GM19463 (cell line): ENCODE results near the gene MIER2.

Experiments used
- ATAC-seq: cut with Tn5 transposase; IDR thresholded peaks from one replicate; pipeline ENCODE4 v1.9.1; 2021; ENCODE audit warnings: mild to moderate bottlenecking, moderate library complexity; ENCODE audit not compliant: unreplicated experiment

The MIER2 gene

DNA sequence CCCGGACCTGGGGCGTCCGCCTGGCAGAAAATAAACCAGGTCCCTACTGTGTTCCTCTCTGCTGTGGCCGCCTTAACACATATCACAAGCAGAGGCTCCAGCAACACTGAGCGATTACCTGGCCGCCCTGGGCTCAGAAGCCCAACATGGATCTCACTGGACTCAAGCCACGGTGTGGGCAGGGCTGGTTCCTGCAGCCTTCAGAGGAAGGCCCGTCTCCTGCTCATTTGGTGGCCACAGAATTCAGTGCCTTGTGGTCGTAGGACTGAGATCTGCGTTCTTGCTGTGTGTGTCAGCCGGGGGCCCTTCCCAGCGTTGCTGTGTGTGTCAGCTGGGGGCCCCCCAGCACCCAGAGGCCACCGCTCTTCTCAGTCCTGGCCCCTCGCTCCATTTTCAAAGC lies 34.1 kb upstream of the MIER2 start:
- ATAC-seq: no peak

DNA sequence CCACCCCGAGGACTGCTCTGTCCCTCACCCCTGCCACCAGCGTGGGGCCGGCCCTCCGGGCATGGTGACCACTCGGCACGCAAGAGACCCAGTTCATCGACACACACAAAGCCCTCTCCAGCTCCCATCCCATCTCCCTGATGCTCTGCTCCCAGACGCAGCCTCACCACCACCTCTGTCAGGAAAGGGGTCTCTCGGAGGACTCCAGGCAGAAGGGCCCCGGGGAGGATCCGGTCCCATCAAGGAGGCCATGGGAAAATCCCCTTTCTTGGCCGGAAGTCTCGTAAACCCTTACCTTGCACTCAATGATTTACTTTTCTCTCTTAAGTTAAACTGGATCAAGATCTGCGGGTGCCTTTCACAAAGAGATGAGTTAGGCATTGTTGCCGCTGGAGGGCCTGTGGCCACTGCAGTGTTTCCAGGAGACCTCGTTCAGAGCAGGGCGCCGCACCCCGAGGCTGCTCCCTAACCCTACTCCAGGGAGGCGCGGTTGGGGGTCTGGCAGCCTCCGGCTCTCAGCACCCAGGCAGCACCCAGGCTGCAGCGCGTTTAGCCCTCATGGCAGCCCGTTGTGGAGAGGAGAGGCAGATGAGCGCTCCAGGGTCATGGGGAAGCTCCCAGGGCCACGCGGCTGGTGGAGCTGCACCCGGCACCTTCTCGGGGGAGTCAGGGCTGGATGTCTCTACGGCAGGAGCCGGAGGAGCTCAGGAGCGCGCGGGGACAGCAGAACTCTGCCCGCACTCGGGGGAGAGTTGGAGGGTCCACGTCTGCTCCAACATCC lies 33.4 kb upstream of the MIER2 start:
- no peak for ATAC-seq

DNA sequence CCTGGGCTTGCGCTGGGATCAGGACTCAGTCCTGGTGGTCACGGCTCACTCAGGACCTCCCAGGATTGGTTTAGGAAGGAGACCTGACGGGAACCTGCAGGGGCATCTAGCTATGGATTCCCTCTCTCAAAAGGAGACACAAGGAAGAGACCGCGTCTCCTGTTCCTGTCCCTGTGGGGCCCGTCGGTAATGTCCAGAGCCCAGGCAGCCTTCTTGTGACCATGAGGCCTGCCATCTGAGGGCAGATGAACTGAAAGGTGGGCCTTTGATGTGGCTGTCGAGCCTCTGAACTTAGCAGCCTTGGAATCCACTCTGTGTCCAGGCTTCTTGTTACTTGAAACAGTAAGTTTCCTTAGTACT lies 31.5 kb upstream of the MIER2 start:
- no peak for ATAC-seq

DNA sequence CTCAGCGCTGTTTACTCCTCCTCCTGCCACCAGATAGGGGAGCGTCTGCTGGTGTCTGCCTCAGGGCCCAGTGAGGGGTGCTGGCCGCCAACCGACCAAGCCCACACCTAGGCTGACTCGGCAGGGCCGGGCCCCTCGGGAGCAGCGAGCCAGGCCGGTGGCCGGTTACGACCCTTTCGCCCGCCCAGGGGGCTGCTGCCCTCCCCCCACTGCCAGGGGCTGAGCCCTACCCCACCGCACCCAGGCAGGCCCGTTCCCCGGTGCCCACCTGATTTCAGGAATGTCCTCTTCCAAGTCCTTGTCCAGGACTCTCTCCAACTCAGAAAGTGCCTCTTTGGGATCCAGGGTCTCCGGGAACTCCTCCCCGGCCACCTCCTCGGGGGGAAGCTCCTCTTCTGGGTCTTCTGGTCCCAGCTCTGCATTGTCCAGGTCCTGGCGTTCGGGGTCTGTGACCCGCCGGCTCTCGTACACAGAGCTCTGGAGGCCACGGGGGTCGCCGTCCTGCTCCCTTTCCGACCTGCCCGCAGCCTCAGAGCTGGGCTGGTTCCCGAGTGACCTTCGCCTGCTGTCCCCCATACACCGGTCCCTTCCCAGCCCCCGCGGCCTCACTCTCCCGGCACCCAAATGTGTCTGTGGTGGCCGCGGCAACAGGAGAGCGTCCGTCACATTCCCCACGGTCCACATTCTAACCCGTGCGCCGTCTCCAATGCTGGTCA lies 31.0 kb upstream of the MIER2 start:
- ATAC-seq: no peak

DNA sequence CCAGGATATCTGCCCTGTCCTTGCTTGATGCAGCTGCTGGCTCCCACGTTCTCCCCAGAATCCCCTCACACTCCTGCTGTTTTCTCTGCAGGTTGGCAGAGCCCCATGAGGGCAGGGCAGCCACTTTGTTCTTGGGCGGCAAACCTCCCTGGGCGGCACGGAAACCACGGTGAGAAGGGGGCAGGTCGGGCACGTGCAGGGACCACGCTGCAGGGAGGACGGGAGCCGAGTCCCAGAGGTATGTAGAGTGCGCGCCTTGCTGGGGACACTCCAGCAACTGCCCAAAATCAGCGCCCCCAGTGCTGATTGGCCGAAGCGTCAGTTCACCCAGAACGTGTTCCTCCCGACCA lies 30.3 kb upstream of the MIER2 start:
- no peak for ATAC-seq

DNA sequence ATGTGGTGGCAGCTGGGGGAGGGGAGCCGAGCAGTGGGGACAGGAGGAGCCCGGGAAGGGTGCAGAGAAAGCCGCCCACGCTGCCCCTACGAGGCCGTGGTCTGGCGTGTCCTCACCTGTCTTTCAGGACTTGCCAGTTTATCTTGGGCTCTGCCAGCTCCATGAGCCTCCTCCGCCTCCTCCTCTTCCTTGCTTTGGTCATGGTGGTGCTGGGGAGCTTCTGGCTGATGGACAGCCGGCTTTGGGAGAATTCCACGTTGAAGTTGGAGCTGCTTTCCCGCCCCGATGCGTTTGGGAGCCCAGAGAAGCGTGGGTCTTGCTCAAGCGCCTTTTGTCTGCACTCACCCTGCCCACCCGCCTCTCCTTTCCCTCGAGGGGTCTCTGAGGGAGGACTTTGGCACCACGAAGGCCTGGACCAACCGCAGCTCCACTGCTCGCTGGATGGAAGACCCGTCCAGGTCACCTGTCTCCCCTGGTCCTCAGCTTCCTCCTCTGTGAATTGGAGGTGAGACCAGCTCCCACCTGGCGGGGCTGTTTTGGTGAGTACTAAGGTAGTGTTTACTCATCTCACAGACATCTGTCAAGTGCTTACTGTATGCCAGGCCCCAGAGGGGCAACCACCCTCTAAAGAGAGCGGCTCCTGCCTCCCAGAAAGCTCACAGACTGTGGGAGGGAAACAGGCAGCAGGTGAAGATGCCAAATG lies 29.7 kb upstream of the MIER2 start:
- no peak for ATAC-seq

DNA sequence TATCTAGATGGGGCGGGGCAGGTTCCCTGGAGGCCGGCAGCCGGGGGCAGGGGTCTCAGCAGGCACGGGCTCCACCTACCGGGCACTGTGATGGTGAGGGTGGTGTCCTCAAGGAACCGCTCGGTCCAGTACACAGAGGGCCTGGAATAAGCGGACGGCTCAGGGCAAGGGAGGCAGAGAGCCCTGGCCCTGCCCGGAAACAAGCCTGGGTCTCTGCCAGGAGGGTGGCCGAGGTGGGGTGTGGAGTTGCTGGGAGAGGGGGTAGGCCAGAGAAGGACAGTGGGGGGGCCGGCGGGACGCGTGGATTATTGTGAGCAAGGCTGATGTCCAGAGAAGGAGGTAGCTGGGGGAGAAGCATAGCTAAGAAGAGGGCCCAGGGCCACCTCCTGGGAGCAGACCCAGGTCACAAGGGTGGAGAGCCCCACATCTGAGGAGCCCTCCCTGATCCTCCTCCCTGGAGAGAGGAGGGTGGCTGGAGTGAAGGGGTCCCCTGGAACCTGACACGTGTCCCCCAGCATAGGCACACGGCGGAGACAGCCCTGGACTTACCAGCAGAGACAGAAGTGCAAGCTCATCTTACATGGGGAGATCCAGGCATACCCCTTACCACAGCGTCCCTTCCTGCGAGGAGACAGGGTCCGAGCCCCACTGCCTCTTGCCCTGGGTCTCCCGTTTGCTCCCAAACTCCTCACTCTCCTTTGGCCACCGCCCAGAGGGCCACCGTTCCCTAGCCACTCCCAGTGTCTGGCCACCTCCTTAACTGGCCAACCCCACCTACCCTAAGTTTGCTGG lies 29.0 kb upstream of the MIER2 start:
- ATAC-seq: no peak

DNA sequence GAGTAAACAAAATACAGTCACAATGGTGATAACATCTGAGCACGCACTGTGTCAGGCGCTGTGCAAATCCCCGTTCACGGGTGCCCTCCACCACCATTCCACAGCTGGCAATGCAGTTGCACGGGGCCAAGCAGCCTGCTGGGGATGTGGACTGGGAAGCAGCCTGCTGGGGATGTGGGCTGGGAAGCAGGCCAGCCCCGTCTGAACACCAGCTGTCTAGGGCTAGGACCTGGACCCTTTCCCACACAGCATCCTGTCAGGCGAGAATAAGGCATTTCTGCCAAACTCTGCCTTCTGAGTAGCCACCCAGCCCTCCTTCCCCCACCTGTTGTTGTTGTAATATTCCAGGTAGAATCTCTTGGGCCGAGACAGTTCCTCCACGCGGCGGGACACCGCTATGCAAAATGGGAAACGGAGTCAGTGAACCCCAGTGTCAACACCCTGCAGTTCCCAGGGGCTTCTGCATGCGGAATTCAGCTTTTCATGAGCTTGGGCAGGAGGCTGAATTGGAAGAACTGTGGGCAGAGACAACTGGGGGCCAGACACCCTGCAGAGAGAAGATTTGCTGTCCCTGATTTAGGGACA lies 27.8 kb upstream of the MIER2 start:
- ATAC-seq: no peak

DNA sequence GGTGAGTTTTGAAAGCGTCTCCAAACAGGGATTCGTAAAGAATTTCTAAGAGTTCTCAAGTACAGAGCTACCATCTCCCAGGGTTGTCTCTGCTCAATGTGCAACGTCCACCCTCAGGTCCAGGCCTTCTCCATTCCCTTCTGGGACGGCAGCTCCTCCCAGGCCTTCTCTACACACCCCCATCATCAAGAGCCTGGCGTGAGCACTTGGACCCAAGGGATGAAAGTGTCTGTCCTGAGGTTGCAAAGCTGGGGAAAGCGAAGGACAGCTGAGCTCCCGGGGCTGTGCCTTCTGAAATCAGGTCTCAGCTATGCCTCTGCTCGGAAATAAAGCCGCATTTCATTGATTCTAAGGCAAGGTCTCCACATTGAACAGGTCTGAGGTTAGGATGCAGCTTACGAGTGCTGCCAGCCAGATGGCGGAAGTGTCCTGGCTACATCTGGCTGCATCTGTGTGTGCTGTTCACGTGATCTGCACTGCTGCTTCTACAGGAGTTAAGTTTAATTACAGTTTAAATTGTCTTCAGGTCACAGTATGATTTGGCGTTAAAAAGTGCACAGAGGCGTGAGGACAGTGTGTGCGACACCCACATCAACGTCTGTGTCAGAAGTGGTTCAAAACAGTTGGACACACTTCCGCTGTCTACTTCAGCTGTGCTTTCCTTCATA lies 27.0 kb upstream of the MIER2 start:
- no peak for ATAC-seq

DNA sequence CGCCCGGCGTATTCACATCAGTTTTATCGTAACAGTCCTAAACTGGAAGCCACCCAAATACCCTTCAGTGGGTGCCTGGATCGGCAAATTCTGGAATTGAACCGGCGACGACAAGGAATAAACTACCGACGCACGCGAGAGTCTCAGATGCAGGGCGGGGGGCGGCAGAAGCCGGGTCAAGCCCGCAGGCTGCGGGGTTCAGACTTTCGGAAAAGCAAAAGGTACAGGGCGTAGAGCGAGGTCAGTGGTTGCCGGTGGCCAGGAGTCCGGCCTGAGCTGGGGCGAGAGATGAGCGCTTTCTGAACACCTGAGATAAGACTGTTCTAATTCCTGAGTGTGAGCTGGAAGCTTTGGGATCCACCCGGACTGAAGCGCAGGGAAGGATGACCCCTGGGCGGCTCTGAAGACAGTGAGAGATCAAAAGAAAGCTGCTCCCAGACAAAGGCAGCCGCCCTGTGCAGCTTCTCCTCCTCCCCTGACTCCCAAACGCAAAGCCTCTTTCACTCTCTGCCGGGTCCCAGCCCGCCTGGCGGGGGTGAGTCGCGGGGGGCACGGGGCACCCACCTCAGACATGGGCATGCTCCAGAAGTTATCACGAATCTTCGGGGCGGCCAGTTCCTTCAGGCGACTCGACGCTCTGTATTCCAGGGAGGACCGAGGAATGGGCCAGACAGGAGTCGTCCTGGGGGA lies 26.2 kb upstream of the MIER2 start:
- ATAC-seq: no peak

DNA sequence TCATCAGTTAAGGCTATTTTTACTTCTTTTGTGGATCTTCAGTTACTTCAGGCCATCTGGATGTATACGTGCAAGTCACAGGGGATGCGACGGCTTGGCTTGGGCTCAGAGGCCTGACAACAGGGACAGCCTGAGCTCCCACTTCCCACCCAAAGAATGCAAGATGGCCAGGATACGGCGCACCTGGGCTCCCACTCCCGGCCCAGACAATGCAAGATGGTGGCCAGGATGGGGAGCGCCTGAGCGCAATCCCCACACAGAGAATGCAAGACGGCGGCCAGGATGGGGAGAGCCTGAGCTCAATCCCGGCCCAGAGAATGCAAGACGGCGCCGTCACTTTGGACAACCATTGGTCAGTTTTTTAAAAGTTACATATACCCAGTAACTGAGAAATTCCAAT lies 25.3 kb upstream of the MIER2 start:
- no peak for ATAC-seq

DNA sequence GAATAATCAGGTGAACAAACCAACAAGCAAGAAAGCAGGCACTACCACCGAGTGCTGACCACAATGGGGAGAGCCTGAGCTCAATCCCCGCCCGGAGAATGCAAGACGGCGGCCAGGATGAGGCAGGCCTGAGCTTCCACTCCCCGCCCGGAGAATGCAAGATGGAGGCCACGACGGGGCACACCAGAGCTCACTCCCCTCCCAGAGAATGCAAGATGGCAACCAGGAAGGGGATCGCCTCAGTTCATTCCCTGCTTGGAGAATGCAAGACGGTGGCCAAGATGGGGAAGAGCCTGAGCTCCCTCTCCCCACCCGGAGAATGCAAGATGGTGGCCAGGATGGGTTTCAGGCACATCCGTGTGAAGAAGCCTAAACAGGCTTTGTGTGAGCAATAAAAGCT lies 24.7 kb upstream of the MIER2 start:
- no peak for ATAC-seq

DNA sequence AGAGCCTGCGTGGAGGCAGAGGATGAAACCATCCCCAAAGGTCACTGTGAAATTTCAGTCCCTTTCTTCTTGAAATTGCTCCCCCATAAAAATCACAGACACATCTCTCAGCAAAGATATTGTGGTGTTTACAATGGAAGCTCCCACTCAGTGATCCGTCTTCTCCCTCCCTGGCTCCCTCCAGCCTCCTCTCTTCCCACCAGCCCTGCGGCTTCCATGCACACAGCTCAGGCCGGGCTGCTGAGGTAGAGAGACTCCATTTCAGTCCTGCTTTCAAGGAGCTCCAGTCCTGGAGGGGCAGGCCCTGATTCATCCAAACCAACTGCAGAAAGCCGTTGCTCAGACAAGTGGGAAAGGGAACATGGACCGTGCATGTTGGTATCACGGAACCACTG lies 24.0 kb upstream of the MIER2 start:
- ATAC-seq: no peak

DNA sequence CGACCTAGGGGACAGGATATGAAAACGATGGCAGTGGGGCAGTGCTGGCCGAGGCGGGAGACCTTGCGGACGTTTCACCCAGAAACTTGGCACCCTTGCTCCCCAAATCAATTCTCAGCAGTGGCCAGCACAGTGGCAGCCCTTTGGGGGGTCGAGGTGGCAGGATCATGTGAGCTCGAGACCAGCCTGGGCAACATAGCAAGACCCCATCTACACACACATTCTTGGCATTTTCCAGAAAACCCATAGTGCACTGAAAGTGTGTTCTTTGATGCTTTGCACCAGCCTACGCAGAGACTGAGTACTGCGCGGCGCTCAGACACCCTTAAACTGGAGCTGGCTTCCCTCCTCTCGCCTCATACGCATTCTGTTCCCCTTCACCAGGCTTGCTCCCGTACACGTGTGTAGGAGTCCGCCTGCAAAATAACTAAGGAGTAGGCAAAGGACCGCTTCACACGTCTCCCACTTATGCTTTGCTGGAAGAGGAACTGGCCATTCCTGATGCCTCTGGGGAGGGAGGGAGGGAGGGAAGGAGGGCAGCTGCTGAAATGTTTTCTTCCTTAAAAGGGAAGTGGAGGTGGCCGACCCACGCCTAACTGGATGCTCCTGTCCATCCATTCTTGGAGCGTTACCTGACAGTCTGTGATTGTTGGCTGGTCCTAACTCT lies 23.5 kb upstream of the MIER2 start:
- no peak for ATAC-seq

DNA sequence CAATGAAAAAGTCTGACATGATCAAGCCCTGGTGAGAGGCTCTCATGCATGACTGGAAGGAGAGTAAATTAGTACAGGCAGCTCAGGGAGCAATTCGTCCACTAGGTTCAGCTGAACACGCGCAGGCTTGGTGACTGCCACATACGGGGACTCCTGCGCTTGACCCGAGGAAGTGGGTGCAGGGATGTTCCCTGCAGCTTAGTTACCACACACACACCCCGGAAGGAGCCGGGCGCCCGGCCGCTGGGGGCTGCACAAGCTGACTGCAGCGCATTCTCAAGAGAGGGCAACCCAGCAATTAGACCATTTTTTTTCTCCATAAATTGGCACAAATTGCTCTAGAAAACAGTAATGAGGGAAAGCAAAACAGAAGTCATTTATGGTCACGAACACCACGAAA lies 23.0 kb upstream of the MIER2 start:
- ATAC-seq: no peak

DNA sequence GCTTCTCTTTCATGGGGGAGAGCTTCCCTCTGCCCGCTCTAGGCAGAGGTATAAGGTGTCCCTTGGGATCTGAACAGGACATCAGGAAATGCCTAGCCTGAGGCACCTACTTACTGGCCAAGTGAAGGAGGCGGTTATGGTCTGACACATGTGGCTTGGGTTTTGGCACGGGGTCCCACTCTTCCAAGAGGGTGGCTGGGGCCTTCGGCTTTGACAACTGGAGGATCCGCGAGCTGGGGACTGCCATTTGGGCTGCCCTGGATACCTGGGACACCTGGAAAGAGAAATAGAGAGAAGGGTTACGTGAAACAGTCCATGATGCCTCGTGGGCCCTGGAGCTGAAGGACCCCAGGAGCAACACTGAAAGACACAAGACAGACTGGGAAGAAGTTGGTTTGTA lies 22.4 kb upstream of the MIER2 start:
- no peak for ATAC-seq

DNA sequence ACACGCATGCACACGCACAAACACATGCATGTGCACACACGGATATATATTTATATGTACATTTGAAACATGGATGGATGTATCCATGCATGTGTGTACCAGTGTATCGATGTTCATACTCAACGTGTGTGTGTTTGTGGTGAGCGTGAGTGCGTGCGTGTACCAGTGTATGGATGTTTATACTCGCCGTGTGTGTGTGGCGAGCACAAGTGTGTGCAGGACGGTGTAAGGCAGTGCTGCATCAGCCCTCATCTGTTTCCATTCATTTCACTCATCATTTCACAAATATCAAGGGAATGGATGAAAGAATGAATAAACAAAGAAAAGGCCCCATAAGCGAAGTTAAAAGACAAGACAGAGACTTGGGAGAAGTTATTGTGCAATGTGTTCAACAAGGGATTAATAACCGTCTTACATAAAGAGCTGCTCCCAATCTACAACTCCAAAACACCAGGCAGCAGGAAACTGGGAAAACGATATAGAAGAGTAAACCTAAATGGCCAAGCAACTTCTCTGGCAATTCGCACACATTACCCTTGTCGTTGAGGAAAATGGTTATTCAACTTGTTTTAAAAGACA lies 21.7 kb upstream of the MIER2 start:
- ATAC-seq: no peak

DNA sequence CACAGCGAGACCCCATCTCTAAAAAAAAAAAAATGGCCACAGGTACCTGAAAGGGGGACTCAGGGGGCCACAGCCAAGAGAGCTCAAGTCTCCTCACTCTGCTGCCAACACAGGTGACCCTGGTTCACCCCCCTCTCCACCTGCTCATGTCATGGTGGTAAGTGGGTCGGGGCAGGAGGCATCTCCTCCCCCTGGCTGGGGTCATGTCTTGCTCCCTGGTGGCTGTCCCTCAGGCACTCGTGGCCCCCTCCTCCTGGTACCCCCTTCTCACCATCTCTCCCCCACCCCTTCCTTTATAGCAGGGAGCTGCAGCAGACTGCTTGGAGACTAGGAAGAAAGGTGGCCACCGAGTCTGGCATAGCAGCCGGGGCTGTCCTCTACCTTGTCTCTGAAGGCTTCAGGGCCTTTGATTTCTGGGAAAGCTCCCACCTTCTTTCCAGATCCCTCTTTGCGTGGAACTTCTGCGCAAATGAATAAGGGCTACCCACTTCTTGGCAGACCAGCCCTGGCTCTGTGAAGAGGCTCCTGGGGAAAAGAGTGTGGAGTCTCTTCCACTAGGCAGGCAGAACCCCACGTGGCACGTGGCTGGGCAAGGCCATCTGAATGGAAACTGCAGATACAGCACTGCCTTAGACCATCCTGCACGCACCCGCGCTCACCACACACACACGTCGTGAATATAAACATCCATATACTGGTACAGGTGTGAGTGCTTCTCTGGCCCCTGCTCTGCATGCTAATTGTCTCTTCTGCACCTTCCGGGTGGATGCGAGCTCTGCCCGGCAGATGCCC lies 20.1 kb upstream of the MIER2 start:
- no peak for ATAC-seq
